Hepatocyte (in vitro differentiated cells): ENCODE results near the gene NTHL1.

Experiments used
- EZH2 ChIP-seq: fragments of 200-600 bp; sonication (generic); IDR thresholded peaks from 2 replicates; pipeline ENCODE4 v1.6.1; 2016; ENCODE audit warnings: antibody characterized with exemption, mild to moderate bottlenecking, borderline replicate concordance
- TF ChIP-seq, protein P1 (sequence below): fragments of 200-600 bp; sonication (generic); IDR thresholded peaks from 2 replicates; pipeline ENCODE4 v1.5.1; 2016; ENCODE audit warnings: antibody characterized with exemption, mild to moderate bottlenecking; ENCODE audit not compliant: poor library complexity

DNA sequence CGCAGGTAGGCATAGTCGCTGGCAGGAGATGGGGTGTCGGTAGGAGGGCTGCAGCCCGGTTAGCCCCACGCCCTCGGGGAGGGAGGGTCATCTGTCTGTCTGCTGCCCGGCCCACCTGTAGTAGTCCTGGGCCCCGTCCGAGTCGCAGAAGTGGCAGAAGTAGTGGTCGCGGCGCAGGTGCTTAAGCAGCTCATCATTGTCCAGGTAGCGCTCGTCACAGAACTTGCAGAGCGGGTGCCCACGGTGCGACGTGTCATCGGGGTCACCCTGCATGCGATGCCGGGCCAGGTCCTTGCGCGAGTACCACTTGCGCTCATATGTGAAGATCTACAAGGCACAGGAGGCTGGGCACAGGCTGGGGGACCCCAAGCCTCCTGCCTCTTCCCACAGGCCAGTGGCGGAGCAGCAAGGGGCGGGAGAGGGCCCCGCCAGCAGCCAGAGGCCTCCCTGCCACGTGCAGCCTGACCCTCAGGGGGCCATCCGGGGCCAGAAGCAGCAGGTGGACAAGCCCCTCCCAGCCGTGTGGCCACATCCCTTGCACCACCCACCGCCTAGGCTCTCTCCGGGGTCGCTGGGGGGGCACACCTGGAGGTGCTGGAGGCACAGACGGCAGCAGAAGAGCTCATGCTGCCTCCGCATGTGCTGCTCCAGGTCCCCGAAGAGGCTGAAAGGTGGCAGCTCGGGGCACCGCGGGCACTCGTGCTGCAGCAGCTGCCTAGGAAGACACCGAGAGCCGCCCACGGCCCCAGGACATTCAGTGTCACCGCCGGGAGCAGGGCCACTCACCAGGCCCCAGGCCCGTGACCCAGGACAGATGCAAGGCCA is 45.0 kb downstream of the NTHL1 start:
- TF ChIP-seq, protein P1, sequence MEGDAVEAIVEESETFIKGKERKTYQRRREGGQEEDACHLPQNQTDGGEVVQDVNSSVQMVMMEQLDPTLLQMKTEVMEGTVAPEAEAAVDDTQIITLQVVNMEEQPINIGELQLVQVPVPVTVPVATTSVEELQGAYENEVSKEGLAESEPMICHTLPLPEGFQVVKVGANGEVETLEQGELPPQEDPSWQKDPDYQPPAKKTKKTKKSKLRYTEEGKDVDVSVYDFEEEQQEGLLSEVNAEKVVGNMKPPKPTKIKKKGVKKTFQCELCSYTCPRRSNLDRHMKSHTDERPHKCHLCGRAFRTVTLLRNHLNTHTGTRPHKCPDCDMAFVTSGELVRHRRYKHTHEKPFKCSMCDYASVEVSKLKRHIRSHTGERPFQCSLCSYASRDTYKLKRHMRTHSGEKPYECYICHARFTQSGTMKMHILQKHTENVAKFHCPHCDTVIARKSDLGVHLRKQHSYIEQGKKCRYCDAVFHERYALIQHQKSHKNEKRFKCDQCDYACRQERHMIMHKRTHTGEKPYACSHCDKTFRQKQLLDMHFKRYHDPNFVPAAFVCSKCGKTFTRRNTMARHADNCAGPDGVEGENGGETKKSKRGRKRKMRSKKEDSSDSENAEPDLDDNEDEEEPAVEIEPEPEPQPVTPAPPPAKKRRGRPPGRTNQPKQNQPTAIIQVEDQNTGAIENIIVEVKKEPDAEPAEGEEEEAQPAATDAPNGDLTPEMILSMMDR = no peak
- TF ChIP-seq EZH2 = no peak
